Ovary (tissue), 9 donors: Measurements from ENCODE around the gene SEC14L6. TPM values are rescaled to one million over a fixed set of nuclear protein-coding genes. Genes with fewer than 3 reads are reported as not detected.

Experiments
- DNase-seq, 5 donors: peaks; one replicate each; pipeline ENCODE4 v3.0.0-alpha.2; 2019 to 2020
- H3K27ac ChIP-seq, 2 donors: fragments of 200-600 bp; one replicate each; pipeline versions ENCODE4 v1.5.1 to v1.8.0; 2019 to 2022
- H3K27me3 ChIP-seq: fragments of 200-600 bp; one replicate; pipeline ENCODE4 v1.8.0; 2022
- H3K36me3 ChIP-seq: fragments of 200-600 bp; sonication (generic); one replicate; pipeline ENCODE4 v1.5.1; 2019
- H3K4me1 ChIP-seq: one replicate; pipeline ENCODE4 v1.8.1; 2013; ENCODE audit warnings: mild to moderate bottlenecking, moderate library complexity; ENCODE audit not compliant: insufficient read depth
- H3K4me3 ChIP-seq: fragments of 200-600 bp; sonication (generic); one replicate; pipeline ENCODE4 v1.5.1; 2017
- H3K9me3 ChIP-seq, 2 donors: fragments of 200-600 bp in 1 of 2; sonication (generic) in 1 of 2; one replicate each; pipeline versions ENCODE4 v1.5.1 to v1.8.1; 2013 to 2019; ENCODE audit warnings: mild to moderate bottlenecking in 1 of 2, moderate library complexity in 1 of 2
- CTCF ChIP-seq, 3 donors: fragments of 450-650 bp in 2 of 3; fragments of 200-600 bp in 1 of 3; IDR thresholded peaks; one replicate each; pipeline versions ENCODE4 v1.5.1 to v1.8.0; 2016 to 2022; ENCODE audit warnings: antibody characterized with exemption in 3 of 3, mild to moderate bottlenecking in 1 of 3
- EP300 ChIP-seq: sonication (generic); formaldehyde crosslinking; IDR thresholded peaks from one replicate; pipeline ENCODE4 v1.6.1; 2017; ENCODE audit warnings: antibody characterized with exemption
- POLR2A ChIP-seq: fragments of 450-650 bp; IDR thresholded peaks from one replicate; pipeline ENCODE4 v1.6.1; 2017; ENCODE audit warnings: antibody characterized with exemption, mild to moderate bottlenecking, moderate library complexity
- WGBS, 3 donors: extraction: QIAGEN DNeasy Blood & Tissue Kit in 1 of 3; methylation state at CpG; one replicate each; pipeline versions ENCODE4 v1.1.5 to v1.1.7; 2013 to 2017; 5-methylcytosine and 5-hydroxymethylcytosine counted together
- intact Hi-C, 4 donors: fragments of 100-400 bp; cut with DNase I; formaldehyde crosslinking; loops; one replicate each; pipeline versions ENCODE4 v1.11.0 to v1.15.1; 2022 to 2023
- polyA plus RNA-seq, 2 donors: library from polyadenylated mRNA; stranded (reverse); fragments of 200-250 nt in 1 of 2; fragments of 350-450 nt in 1 of 2; fragmentation: Illumina TruSeq in 1 of 2; extraction: RNeasy Lipid Tissue Mini Kit (QIAGEN cat#74804) in 1 of 2; gene quantifications; one replicate each; pipeline ENCODE4 v1.2.3, GENCODE V29; 2013 to 2014
- total RNA-seq, 7 donors: library from RNA; depleted of rRNA in 2 of 7; stranded (reverse); fragments of >200 nt in 2 of 7; fragmentation: NEBNext Ultra II Directional in 3 of 7; extraction: Animal tissue kit (Norgen Biotek cat#: 25700) in 3 of 7; gene quantifications; one replicate each; pipeline versions ENCODE4 v1.1.0 to v1.2.4, GENCODE V29; 2016 to 2023
- donor health status: DM: no; HTN: no; CAD: no; lungs with moderate emphysema.
- donor health status: DM: no; HTN: no; CAD: no.
- donor health status: Bipolar disorder and iron deficiency.
- donor health status: DM: yes; HTN: yes; CAD: no.
- donor health status: DM: no; HTN: no; CAD: no.
- donor health status: DM: yes; HTN: yes; CAD: no.

Gene SEC14L6
- total and polyA plus RNA-seq, 9 donors, result 0.92 to 2.8 (median 1.7) TPM

GRCh38 chr22:30472994-30473720, 73.4 kb downstream of the SEC14L6 start:
- Histone ChIP-seq H3K36me3 (no peaks in the 10 kb centered on the region), H3K27me3 (no peaks in the 10 kb centered on the region), H3K4me3 (no peak overlapping the region), H3K9me3 (no peaks in the 10 kb centered on the region), H3K4me1 (no peaks in the 10 kb centered on the region), H3K27ac (no peak overlapping the region)
- intact Hi-C loops, result no loop called here
- TF ChIP-seq CTCF (IDR thresholded peaks at IDR 0.05) (no peak), POLR2A (no peak), EP300 (no peak)
- WGBS, 3 donors, result 74 to 88% (median 83%) methylated on average over 4 of the region's 4 CpGs
- DNase-seq, result no peak

Other genes with a start within 250 kb of the SEC14L6 start
- gene TBC1D10A, start 219.8 kb downstream of the SEC14L6 start, total RNA-seq, result 10 to 100 TPM; 19.6 to 39.3 (median 30.7) TPM
- 10 to 100 TPM in 1 of 2 donors, 1 to 10 TPM in 1; 6.1 to 28.1 TPM for gene TBC1D10A, start 219.8 kb downstream of the SEC14L6 start, polyA plus RNA-seq
- gene SF3A1, start 189.8 kb downstream of the SEC14L6 start, total RNA-seq, result 100 to 1,000 TPM in 5 of 7 donors, 10 to 100 TPM in 2; 36.4 to 211 (median 176) TPM
- 10 to 100 TPM; 42.3 to 80.8 TPM for gene SF3A1, start 189.8 kb downstream of the SEC14L6 start, polyA plus RNA-seq
- 10 to 100 TPM in 1 of 7 donors, 1 to 10 TPM in 6; 2.0 to 28.0 (median 2.7) TPM for gene CCDC157, start 189.7 kb downstream of the SEC14L6 start, total RNA-seq
- 1 to 10 TPM in 1 of 2 donors, under 1 TPM in 1; 0.60 to 1.8 TPM for gene CCDC157, start 189.7 kb downstream of the SEC14L6 start, polyA plus RNA-seq
- gene RNF215, start 159.3 kb downstream of the SEC14L6 start, total RNA-seq, result 10 to 100 TPM in 5 of 7 donors, 1 to 10 TPM in 2; 6.1 to 26.1 (median 15.4) TPM
- 10 to 100 TPM in 1 of 2 donors, 1 to 10 TPM in 1; 2.9 to 13.6 TPM for gene RNF215, start 159.3 kb downstream of the SEC14L6 start, polyA plus RNA-seq
- gene SEC14L2, start 149.7 kb downstream of the SEC14L6 start, total RNA-seq, result 10 to 100 TPM in 3 of 7 donors, 1 to 10 TPM in 4; 3.0 to 14.3 (median 9.0) TPM
- gene SEC14L2, start 149.7 kb downstream of the SEC14L6 start, polyA plus RNA-seq, result 1 to 10 TPM; 2.5 to 8.2 TPM
- 10 to 100 TPM in 1 of 7 donors, 1 to 10 TPM in 6; 1.7 to 10.9 (median 7.1) TPM for gene MTFP1, start 121.0 kb downstream of the SEC14L6 start, total RNA-seq
- 1 to 10 TPM; 3.8 to 4.0 TPM for gene MTFP1, start 121.0 kb downstream of the SEC14L6 start, polyA plus RNA-seq
- gene SEC14L3, start 74.7 kb downstream of the SEC14L6 start, total RNA-seq, result not detected
- gene SEC14L3, start 74.7 kb downstream of the SEC14L6 start, polyA plus RNA-seq, result not detected
- under 1 TPM in 5 of 7 donors, not detected in 2; 0.12 to 0.32 (median 0.23) TPM for gene SEC14L4, start 41.0 kb downstream of the SEC14L6 start, total RNA-seq
- under 1 TPM; 0.15 to 0.19 TPM for gene SEC14L4, start 41.0 kb downstream of the SEC14L6 start, polyA plus RNA-seq
- gene GAL3ST1, start 27.9 kb upstream of the SEC14L6 start, total RNA-seq, result 1 to 10 TPM; 1.1 to 4.1 (median 1.9) TPM
- gene GAL3ST1, start 27.9 kb upstream of the SEC14L6 start, polyA plus RNA-seq, result 1 to 10 TPM in 1 of 2 donors, not detected in 1; 1.9 TPM
- gene PES1, start 45.2 kb upstream of the SEC14L6 start, total RNA-seq, result 10 to 100 TPM; 29.0 to 82.3 (median 63.7) TPM
- gene PES1, start 45.2 kb upstream of the SEC14L6 start, polyA plus RNA-seq, result 10 to 100 TPM; 50.1 to 62.5 TPM
- gene TCN2, start 60.4 kb upstream of the SEC14L6 start, total RNA-seq, result 10 to 100 TPM in 4 of 7 donors, 1 to 10 TPM in 3; 5.1 to 33.9 (median 15.6) TPM
- 10 to 100 TPM; 13.4 to 27.9 TPM for gene TCN2, start 60.4 kb upstream of the SEC14L6 start, polyA plus RNA-seq
- gene SLC35E4, start 89.0 kb upstream of the SEC14L6 start, total RNA-seq, result 1 to 10 TPM; 3.1 to 6.7 (median 3.7) TPM
- gene SLC35E4, start 89.0 kb upstream of the SEC14L6 start, polyA plus RNA-seq, result 1 to 10 TPM in 1 of 2 donors, under 1 TPM in 1; 0.90 to 3.0 TPM
- 10 to 100 TPM in 1 of 7 donors, 1 to 10 TPM in 6; 3.3 to 18.5 (median 5.7) TPM for gene DUSP18, start 121.1 kb upstream of the SEC14L6 start, total RNA-seq
- gene DUSP18, start 121.1 kb upstream of the SEC14L6 start, polyA plus RNA-seq, result 1 to 10 TPM; 3.7 to 5.9 TPM
- gene OSBP2, start 148.1 kb upstream of the SEC14L6 start, total RNA-seq, result 1 to 10 TPM; 1.4 to 5.1 (median 1.4) TPM
- gene OSBP2, start 148.1 kb upstream of the SEC14L6 start, polyA plus RNA-seq, result 1 to 10 TPM; 1.3 to 3.3 TPM